GM18867 (cell line): ENCODE measurements around the gene DLG2.

Experiments
- ATAC-seq: cut with Tn5 transposase; IDR thresholded peaks from one replicate; pipeline ENCODE4 v1.9.1; 2021; ENCODE audit warnings: mild to moderate bottlenecking, moderate library complexity; ENCODE audit not compliant: unreplicated experiment

The DLG2 gene

GRCh38 chr11:83528877-83529276 lies 2098.3 kb downstream of the DLG2 start:
- ATAC-seq, result no peak

DNA sequence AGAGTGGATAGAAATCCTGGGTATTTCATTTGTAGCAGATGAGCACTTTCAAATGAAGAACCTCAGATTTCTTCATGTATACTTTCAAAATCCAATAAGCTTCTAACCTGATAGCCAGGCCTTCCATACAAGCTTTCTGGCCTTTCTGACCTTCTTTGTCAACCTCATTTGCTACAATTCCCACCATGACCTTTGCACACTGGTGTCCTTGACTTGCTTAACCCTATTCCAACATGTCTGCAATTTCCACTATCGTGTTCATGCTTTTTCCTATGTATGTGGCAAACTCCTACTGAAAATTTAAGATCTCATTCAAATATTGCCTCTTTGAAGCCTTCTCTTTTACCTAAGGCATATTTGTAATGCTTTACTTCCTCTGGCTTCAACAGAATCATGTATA lies 2098.9 kb downstream of the DLG2 start:
- no peak for ATAC-seq

DNA sequence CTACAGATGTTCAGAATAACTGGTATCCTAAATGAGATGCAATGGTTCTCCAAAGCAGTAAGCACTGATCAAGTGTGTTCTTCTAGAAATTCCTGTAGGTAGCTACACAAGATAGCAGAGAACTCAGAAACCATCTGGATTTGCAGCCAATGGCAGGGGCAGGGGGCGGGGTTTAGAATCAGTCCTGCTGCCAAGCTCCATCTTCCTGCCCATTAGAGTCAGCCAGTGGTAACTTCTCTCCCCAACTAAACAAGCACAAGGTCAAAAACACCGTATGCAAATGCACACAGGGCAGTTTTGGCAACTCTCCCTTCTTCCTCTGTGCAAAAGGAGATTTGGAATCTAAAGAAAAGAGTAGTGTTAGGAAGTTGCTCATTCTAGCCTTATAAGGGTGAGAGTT lies 2103.5 kb downstream of the DLG2 start:
- ATAC-seq, result no peak

- ATAC-seq, result no peak
These were observed 2104.2 kb downstream of the DLG2 start for GRCh38 chr11:83522911-83523310.

GRCh38 chr11:83521647-83522596 lies 2105.2 kb downstream of the DLG2 start:
- ATAC-seq, result no peak

DNA sequence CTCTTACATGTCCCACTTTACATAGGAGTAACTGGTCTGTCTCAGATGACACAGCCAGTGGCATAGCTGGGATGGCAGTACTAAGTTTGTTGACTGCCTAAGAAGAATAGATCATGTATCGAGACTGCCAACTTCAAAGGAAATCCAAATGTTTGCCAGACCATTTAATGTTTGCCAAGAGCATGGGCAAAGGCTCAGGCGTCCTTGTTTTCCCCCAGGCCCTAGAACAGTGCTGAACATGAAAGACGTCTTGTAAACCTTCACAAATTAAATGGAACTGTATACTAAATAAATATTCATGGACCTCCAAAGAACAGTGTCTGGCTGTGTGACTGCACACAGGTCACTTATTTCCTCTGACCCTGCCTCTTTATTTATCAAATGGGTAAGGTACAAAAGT lies 2106.3 kb downstream of the DLG2 start:
- ATAC-seq, result no peak

DNA sequence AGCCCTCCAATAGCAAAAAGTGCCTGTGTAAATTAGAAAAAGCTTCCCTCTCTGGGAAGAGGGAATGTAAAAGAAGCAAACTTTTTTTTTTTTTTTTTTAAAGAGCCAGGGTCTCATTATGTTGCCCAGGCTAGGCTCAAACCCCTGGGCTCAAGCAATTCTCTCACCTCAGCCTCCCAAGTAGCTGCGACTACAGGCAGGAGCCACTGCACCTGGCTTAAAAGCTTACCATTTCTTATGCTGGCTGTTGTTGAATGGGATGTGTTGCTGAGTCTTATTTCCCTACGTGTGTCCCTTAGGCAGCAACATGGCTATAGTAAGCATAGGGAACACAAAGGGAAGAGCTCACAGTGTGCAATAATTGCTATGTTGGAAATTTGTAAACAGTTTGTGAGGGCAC lies 2115.5 kb downstream of the DLG2 start:
- no peak for ATAC-seq

GRCh38 chr11:83510530-83511460 lies 2116.3 kb downstream of the DLG2 start:
- ATAC-seq, result no peak

DNA sequence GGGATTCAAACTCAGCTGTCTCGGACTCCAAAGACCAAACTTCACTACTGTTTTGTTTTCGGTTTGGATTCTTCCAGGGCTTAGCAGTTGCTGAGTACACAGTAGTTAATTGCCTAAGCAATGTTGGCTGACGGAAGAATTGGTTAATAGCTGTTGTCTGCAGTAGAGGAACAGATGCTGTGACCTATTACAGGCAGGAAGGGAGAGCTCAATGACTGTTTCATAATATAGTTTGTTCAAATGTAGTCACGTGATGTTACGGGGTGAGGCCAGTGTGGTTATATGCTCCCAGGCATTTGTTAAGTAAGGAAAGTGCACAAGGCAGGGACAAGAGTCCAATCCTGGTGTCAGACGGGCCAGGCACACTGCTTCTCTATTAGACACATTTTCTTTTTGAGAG lies 2118.3 kb downstream of the DLG2 start:
- no peak for ATAC-seq

GRCh38 chr11:83502041-83502440 lies 2125.1 kb downstream of the DLG2 start:
- ATAC-seq, result no peak

DNA sequence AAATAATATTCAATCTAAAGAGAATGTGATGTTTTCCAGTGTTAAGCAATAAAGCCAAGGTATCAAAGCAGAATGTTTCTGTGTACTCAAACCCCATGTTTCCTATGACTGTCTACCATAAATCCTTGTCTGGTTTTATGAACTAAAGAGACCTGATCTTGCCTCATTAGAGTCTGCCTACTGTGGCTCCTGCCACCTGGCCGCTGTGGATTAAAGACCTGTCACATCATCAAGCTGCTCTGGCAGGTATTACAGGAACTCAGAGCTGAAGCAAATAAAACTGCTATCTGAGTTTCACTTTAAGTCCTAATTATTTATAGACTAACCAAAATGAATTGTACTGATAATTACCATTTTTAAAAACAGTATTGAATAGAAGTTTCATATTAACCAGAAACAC lies 2133.2 kb downstream of the DLG2 start:
- ATAC-seq, result no peak

DNA sequence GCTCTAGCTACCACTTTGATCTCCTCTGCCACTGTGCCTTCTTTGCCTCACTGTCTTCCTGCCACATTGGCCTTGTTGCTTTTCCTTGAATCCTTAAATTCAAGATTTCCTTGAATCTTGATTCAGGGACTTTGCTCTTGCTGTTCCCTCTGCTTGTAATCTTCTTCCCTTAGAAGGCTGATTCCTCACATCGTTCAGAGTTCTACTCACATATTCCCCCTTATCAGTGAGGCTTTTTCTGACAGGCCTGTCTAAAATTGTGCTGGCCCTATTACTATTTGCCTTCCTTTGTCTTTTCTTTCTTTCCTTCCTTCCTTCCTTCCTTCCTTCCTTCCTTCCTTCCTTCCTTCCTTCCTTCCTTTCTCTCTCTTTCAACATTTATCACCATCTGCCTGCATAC lies 2134.1 kb downstream of the DLG2 start:
- ATAC-seq, result no peak

DNA sequence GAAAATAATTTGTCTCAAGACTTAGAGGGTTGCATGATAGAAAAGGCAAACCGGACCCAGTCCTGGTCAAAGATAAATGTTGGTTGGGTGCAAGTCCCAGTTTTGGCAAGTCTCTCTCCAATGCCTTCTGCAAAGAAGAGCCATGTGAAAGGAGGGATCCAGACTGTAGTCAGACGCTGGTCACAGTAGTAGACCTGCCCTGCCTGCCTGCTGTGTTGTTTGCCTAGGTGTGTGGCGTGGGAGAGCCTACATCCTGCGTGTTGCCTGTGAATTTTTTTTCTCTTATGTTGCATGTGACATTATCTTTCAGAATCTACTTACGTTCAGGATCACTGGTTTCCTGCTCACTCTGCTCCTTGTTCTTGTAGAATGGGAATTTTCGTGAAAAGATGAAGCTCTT lies 2143.3 kb downstream of the DLG2 start:
- no peak for ATAC-seq

- ATAC-seq, result no peak
These were observed 2146.3 kb downstream of the DLG2 start for GRCh38 chr11:83480811-83481210.

DNA sequence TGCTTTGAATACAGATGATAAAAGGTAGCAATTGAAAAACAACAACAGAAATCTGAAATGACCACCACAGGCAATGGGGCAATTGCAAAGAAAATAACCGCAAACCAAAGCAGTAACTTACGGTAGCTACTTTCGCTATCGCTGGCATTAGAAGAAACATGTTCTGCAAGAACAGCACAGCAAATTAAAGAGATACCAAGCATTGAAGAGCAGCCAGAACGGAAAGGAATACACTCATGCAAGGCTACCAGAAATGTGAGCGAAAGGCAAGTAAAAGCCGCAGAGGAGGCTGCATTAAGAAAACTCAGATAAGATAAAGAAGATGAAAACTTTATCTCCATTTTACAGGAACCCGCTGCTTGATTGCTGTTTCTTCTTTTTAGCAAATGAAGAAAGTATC lies 2146.9 kb downstream of the DLG2 start:
- ATAC-seq, result no peak

DNA sequence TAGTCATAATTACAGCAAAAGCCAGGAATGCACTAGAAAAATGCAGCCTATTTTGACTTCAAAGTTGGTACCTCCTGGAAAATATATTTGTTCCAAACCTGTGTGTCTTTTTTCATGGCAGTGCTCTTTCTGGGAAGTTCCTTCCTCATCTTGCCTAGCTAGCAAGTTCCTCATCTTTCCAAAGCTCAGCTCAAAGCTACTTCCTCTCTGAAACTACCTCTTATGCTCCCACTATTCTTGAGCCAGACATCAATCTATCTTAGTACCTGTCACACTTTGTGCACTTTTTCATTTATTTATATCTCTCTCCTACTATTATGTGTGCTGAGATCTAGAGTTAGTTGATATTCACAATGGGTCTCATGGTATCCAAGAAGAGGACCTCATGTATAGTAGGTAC lies 2149.4 kb downstream of the DLG2 start:
- no peak for ATAC-seq

DNA sequence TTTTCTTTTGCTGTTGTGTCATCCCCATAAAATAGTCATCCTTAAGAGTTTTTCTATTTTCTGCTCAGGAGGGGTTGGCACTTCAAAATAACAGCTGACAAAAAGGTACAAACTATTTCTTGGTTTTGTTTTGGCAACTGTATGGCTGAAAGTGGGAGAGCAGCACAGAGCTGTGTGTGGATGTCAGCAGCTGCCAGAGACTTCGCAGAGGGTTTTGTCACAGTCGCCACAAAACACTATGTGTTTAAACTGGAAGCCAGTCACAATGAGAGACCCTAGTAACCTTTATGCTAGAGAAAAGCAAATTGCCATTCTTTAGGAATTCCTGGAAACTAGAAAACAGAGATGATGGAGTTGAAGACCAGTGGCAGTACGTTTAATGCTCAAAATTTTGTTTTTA lies 2151.4 kb downstream of the DLG2 start:
- ATAC-seq, result peak; percentile 74

- ATAC-seq, result no peak
These were observed 2153.4 kb downstream of the DLG2 start for GRCh38 chr11:83473743-83474142.

GRCh38 chr11:83472806-83473205 lies 2154.3 kb downstream of the DLG2 start:
- no peak for ATAC-seq

GRCh38 chr11:83471831-83472727 lies 2155.1 kb downstream of the DLG2 start:
- no peak for ATAC-seq

GRCh38 chr11:83467837-83468236 lies 2159.3 kb downstream of the DLG2 start:
- no peak for ATAC-seq
